RWPE2 (cell line): Measurements from ENCODE around the gene QRICH1.

Experiments
- ATAC-seq: fragments of 200-7000 bp; cut with Tn5 transposase; 3 replicates; pipeline ENCODE4 v1.9.1; 2021; ENCODE audit warnings: low read depth
- DNase-seq: peaks from one replicate; pipeline ENCODE4 v3.0.0-alpha.2; 2020; ENCODE audit warnings: low spot score
- H3K27ac ChIP-seq: fragments of 450-650 bp; 2 replicates; pipeline ENCODE4 v1.5.1; 2017; ENCODE audit warnings: mild to moderate bottlenecking; ENCODE audit not compliant: poor library complexity, severe bottlenecking
- H3K27me3 ChIP-seq: fragments of 250-450 bp; sonication (Bioruptor Pico); 2 replicates; pipeline ENCODE4 v1.5.1; 2021; ENCODE audit warnings: mild to moderate bottlenecking, moderate library complexity; ENCODE audit not compliant: insufficient read depth, poor library complexity, severe bottlenecking
- H3K36me3 ChIP-seq: fragments of 250-450 bp; sonication (Bioruptor Pico); 2 replicates; pipeline ENCODE4 v1.5.1; 2020; ENCODE audit warnings: low read depth, mild to moderate bottlenecking, moderate library complexity
- H3K4me1 ChIP-seq: fragments of 250-450 bp; sonication (Bioruptor Pico); 2 replicates; pipeline ENCODE4 v1.5.1; 2021; ENCODE audit warnings: mild to moderate bottlenecking, moderate library complexity; ENCODE audit not compliant: insufficient read depth, poor library complexity, severe bottlenecking
- H3K4me3 ChIP-seq: fragments of 250-450 bp; sonication (Bioruptor Pico); 2 replicates; pipeline ENCODE4 v1.5.1; 2021; ENCODE audit warnings: mild to moderate bottlenecking, moderate library complexity; ENCODE audit not compliant: severe bottlenecking
- H3K9me3 ChIP-seq: fragments of 250-450 bp; sonication (Bioruptor Pico); 2 replicates; pipeline ENCODE4 v1.5.1; 2021; ENCODE audit warnings: mild to moderate bottlenecking, moderate library complexity; ENCODE audit not compliant: severe bottlenecking
- TF ChIP-seq, protein P1 (sequence below): fragments of 450-650 bp; IDR thresholded peaks from one replicate; pipeline ENCODE4 v1.5.1; 2017; ENCODE audit warnings: mild to moderate bottlenecking, moderate library complexity; ENCODE audit not compliant: poor library complexity, severe bottlenecking

Gene QRICH1

GRCh38 chr3:49093853-49094767 is at the start of gene QRICH1:
Gene QRICH1, minus strand, starts transcription at chr3:49094071. Its CDS starts 17,054 bp downstream, at chr3:49077017.
- ATAC-seq (peak; percentile 83), DNase-seq (peak; percentile 96)
- H3K9me3 ChIP-seq: no peaks in the 10 kb centered on the region
- H3K4me1 ChIP-seq: peaks cover 3% of the 10 kb centered on the region
- H3K27me3 ChIP-seq: no peaks in the 10 kb centered on the region
- peak within 1 kb of the TSS; percentile 94 for H3K4me3 ChIP-seq
- H3K36me3 ChIP-seq: peaks cover 49% of the 10 kb centered on the region
- H3K27ac ChIP-seq: peak within 1 kb of the TSS; percentile 84
- TF ChIP-seq, protein P1, sequence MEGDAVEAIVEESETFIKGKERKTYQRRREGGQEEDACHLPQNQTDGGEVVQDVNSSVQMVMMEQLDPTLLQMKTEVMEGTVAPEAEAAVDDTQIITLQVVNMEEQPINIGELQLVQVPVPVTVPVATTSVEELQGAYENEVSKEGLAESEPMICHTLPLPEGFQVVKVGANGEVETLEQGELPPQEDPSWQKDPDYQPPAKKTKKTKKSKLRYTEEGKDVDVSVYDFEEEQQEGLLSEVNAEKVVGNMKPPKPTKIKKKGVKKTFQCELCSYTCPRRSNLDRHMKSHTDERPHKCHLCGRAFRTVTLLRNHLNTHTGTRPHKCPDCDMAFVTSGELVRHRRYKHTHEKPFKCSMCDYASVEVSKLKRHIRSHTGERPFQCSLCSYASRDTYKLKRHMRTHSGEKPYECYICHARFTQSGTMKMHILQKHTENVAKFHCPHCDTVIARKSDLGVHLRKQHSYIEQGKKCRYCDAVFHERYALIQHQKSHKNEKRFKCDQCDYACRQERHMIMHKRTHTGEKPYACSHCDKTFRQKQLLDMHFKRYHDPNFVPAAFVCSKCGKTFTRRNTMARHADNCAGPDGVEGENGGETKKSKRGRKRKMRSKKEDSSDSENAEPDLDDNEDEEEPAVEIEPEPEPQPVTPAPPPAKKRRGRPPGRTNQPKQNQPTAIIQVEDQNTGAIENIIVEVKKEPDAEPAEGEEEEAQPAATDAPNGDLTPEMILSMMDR: peak; percentile 76

- TF ChIP-seq, protein P1: no peak
- no peaks in the 10 kb centered on the region for H3K36me3 ChIP-seq
- no peak overlapping the region for H3K27ac ChIP-seq
- no peaks in the 10 kb centered on the region for H3K4me1 ChIP-seq
- no peaks in the 10 kb centered on the region for H3K9me3 ChIP-seq
- no peak overlapping the region for H3K4me3 ChIP-seq
- ATAC-seq: no peak
- H3K27me3 ChIP-seq: no peaks in the 10 kb centered on the region
- no peak for DNase-seq
These were observed 46.2 kb upstream of the QRICH1 start for GRCh38 chr3:49140080-49140479.

DNA sequence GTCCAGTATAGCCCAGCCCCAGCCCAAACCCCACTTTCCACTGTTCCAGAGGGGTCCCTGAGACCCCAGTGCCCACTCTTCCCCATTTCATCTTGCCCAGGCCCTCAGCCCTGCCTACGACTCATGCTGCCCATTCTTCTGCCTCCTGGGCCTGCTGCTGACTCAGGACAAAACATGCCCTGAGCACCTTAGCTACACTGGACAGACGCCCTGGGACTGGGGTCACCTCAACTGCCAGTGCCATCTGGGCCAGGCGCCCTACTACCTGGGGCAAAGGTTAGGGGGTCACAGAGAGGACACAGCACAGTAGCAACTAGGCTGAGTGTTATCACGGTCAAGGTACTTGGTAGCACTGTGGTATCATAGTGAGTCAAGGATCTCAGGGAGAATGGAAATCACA is 41.6 kb upstream of the QRICH1 start:
- H3K27ac ChIP-seq: no peak overlapping the region

GRCh38 chr3:49134471-49135265 is 40.8 kb upstream of the QRICH1 start:
- Histone ChIP-seq H3K4me1 (no peaks in the 10 kb centered on the region), H3K4me3 (no peak overlapping the region), H3K27me3 (no peaks in the 10 kb centered on the region), H3K9me3 (no peaks in the 10 kb centered on the region), H3K36me3 (no peaks in the 10 kb centered on the region), H3K27ac (no peak overlapping the region)
- TF ChIP-seq, protein P1: no peak
- ATAC-seq (no peak), DNase-seq (no peak)

More for the DNA sequence above, 41.6 kb upstream of the QRICH1 start:
- TF ChIP-seq, protein P1: no peak
- H3K36me3 ChIP-seq: no peaks in the 10 kb centered on the region
- H3K27me3 ChIP-seq: no peaks in the 10 kb centered on the region
- DNase-seq: no peak
- no peaks in the 10 kb centered on the region for H3K9me3 ChIP-seq
- no peak for ATAC-seq
- no peaks in the 10 kb centered on the region for H3K4me1 ChIP-seq
- no peak overlapping the region for H3K4me3 ChIP-seq
